ENCODE results near the gene CISD3. TPM values are rescaled to one million over a fixed set of nuclear protein-coding genes. Genes with fewer than 3 reads are reported as not detected.
A peak's percentile ranks its signal among the peaks of the same experiment; 100 is the strongest.

CISD3 gene
- total RNA-seq, 1 donor from 2014 or later, result 51.5 TPM

GRCh38 chr17:38743556-38744171 is 13.5 kb downstream of the CISD3 start:
- DNase-seq (ENCODE audit: low spot score), result no peak

GRCh38 chr17:38745545-38745944 is 15.4 kb downstream of the CISD3 start:
- no peak for DNase-seq (ENCODE audit: low spot score)

GRCh38 chr17:38746004-38746848 is 16.1 kb downstream of the CISD3 start:
- no peak for DNase-seq (ENCODE audit: low spot score)

- no peak for DNase-seq (ENCODE audit: low spot score)
Observed at GRCh38 chr17:38746849-38747462, 16.8 kb downstream of the CISD3 start.

DNA sequence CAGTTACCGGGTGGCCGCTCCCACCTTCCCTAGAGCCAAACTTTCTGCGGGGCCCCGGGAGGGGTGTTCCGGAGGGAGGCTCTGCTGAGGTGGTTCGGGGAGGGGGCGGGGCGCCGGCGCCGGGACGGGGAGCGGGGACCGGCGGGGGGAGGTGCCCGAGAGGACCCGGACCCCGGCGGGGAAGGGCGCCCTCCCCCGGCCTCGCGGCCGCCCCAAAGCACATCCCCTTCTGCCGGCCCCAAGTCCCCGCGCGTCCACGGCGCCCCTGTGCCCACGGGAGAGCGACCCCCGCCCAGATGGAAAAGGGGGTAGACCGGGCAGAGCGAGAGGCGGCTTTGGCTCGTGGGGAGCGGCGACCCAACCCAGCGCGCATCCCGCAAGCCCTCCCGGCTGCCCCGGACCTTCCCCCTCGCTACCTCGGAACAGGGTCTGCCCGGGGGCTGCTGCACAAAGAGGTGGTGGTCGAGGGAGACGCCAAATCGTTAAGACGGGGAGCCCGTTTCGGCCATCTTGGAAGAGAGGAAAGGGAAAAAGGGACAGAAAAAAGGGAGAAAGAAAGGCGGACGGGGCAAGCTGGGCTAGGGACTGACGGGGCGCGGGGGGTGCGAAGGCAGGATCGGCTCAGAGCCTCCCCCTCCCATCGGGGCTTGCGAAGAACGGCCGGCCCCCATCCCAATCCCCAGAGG is 17.5 kb downstream of the CISD3 start:
- no peak for DNase-seq (ENCODE audit: low spot score)

DNA sequence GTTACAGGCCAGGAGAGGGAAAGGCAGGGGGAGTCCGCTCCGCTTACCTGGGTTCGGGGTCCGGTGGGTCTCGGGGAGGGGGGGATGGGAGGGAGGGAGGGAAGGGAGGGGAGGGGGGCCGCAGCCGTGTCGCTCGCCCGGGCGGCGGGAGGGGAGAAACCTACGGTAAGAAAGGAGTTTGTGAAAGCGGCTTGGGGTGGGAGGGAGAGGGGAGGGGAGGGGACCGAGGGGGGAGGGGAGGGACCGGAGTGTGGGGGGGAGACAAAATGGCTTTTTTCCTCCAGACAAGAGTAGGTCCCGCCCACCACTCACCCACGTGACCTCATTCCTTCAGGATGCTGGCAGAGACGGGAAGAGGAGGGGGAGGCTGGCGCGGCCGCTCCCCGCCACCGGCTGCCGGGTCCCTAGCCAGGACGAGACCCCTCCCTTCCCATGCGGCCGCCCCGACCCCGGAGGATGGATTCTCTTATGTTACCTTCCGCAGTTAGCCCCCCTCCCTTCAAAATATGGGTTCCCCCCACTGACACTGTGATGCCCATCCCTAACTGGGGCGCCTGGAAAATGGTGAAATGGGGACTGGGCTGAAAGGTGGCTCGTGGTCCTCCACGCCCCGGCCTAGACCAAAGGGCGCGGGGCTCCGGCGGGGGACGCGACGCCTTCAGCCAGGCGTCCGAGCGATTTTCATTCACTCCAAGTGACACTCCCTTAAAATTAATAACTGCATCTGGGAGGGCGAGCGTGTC is 18.2 kb downstream of the CISD3 start, which contains the start of gene PCGF2:
Gene PCGF2, minus strand, starts transcription at position 188 of the 743 bp plus-strand sequence. CDS start 7,934 bp downstream, outside the sequence.
- DNase-seq (ENCODE audit: low spot score), result peak; percentile 91

DNA sequence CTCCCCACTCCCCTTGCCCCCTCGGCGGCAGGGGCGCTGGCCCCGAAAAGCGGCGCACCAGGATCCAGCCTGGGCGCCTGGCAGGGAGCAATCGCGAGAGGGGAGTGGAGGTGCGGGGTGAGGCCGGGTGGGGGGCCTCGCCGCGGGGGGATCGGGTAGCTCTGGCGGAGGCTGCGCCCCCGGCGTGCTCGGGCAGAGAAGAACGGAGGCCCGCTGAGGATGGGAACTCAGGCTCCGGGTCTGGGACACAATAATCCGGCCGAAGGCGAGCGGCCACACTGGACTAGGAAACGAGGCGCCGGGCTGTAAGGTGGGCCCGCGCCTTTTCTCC is 18.7 kb downstream of the CISD3 start:
- DNase-seq (ENCODE audit: low spot score), result no peak

DNA sequence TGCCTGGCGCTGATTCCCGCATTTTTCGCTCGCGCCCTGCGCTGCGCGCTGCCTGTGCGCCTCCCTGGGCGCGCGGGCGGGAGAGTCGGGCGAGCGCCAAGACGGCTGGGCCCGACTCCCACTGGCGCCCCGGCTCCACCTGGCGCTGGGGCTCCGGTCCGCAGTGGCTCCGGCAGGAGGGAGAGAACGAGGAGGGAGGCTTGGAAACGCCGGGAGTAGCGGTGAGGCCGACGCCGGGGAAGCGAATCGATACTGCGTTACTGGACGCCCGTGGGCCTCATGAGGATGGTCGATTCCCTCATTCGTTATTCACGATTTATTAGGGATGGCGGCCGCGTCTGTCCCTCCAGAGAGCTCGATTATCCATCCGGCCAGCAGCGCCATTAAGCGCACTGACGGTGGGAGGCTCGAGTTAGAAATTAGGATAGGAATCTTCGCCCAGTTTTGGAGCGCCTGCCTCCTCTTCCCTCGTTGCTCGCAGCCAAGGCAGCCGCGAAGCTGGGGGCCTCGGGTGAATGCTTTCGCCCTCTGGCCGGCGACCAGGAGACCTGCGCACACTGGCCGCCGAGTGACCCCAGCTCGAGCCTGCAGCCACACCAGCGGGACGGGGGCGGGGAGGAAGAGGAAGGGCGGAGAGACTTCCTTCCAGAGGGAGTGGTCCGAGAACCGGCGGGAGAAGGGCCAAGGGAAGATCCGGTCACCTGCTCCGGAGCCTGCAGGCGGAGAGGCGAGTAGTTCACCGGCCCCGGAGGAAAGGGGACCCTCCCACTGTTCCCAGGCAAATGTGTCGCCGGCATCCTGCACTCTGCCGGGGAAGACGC is 19.3 kb downstream of the CISD3 start:
- peak; percentile 82 for DNase-seq (ENCODE audit: low spot score)

DNA sequence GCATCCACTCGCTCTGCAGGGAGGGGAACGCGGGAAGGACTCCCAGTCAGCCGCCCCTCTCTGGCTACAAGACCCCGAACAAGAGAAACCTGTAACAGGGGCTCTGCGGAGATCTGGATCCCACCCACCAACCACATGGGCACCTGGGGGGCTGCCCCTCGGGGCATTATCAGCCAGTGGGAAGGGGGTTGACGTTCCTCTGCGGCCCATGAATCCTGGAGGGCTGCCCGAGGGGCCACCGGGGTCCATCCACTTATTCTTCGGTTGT is 19.8 kb downstream of the CISD3 start:
- no peak for DNase-seq (ENCODE audit: low spot score)

- DNase-seq (ENCODE audit: low spot score), result no peak
Observed at GRCh38 chr17:38750312-38751121, 20.4 kb downstream of the CISD3 start.

DNA sequence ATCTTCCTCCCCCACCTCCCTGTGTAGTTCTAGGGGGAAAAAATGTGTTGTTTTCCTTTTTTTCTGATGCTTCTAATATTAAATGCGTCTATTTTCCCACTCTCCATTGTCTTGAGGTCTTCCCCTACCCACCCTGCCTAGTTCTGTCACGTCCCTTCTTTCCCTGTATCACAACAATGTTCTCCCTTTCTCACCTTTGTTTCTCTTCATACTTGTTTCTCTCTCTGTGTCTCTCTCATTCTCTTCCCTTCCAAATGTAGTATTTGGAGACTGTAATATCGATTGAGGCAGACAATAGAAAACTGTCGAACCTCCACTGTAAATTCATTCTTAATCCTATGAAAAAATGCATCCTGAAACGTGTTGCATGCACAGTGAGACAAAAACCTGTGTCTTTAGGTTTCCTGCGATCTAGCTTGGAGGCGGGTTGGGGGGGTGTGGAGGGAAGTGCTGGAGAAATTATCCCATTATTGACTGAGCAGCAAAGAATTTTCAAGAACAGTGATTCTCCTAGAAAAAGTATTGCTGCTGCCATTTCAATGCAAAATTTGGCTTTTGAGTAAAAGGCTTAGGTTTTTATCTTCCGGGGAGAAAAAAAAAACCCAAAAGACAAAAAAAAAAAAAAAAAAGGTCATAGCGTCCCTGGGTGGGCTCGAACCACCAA is 21.1 kb downstream of the CISD3 start:
- no peak for DNase-seq (ENCODE audit: low spot score)

DNA sequence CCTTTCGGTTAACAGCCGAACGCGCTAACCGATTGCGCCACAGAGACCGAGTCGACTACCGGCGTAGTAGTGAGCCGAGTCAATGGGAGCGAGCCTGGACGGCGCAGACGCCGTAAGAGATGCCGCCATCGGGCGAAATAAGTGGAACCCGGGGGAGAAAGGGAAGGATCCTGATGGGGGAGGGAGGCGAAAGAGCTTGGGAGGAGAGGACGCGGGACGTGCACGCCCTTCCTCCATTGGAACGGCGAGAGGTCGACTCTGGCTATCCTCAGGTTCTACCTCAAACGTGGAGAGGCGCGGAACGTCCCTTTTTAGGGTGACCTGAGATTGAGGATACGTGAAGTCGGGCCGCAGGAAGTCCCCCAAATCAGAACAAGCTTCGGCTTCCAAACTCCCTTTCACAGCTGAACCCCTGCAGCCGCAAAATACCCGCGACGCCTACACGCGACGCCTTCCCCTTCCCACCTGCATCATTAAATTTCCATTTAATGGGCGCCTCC is 21.7 kb downstream of the CISD3 start:
- DNase-seq (ENCODE audit: low spot score), result peak; percentile 87

- DNase-seq (ENCODE audit: low spot score), result peak; percentile 99
Observed at GRCh38 chr17:38752308-38753070, 22.3 kb downstream of the CISD3 start, which contains the start of gene PSMB3. Gene PSMB3, plus strand, starts transcription at chr17:38752741. Its CDS starts 86 bp downstream, at chr17:38752827.

DNA sequence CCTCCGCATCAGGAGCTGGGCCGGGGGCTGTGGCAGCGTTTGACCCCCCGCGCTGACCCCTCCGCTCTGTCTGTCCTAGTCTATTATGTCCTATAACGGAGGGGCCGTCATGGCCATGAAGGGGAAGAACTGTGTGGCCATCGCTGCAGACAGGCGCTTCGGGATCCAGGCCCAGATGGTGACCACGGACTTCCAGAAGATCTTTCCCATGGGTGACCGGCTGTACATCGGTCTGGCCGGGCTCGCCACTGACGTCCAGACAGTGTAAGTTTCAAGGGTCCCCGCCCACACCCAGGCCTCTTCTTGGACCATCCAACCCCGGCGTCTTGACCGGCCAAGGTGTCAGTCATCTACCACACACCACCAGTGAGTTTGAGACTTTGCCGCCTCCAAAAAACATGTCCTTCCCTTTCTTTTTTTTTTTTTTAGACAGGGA is 22.9 kb downstream of the CISD3 start:
- no peak for DNase-seq (ENCODE audit: low spot score)

DNA sequence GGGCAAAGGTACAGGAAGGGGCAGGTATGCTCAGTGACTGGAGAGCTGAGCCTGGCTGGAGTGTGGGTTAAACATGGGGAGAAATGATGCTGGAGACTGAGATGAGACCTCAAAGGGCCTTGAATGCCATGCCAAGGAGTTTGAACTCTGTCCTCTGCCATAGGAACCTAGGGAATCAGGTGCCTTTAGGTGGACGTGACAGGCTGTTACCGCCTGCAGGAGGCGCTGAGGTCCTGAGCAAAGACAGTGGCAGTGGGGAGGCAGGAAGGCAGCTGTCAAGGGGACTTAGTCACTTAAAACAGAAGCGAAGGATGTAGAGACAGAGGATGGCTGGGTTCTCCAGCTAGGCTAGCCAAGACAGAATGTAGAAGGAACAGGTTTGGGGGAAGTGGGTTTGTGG is 31.5 kb downstream of the CISD3 start:
- no peak for DNase-seq (ENCODE audit: low spot score)

DNA sequence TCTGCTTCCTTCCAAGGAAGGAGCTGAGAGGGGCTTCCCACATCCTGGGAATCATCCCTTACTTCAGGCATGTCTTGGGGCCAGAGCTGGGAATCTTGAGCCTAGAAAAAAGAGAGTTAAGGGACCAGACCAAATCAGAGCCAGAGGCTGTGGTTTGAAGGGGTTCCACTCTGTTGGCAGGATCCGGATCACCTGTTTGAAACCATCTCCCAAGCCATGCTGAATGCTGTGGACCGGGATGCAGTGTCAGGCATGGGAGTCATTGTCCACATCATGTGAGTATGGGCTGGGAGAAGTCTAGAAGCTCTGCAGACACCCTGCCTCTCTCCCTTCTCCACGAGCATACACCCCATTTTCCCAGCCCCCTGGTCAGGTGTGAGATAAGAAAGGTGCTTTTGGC is 32.1 kb downstream of the CISD3 start:
- DNase-seq (ENCODE audit: low spot score), result no peak

- DNase-seq (ENCODE audit: low spot score), result no peak
Observed at GRCh38 chr17:38766341-38766740, 36.2 kb downstream of the CISD3 start.

DNA sequence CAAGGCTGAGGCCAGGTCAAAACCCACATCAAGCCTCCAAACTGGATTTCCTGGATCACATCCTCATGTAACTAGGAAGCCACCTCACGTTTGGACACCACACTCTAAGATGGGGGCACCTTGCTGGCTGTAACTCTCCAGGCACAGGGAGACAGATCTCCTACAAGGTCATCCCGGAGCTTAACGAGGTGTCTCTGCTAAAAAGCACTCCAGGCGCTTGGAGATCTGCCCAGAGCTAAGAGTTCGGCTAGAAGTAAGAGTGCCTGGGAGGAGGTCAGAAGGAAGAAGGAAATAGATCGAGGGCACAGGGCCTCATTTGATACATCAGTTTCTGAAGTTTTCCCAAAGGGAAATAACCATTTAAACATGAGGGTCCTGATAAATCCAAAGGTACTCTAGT is 38.3 kb downstream of the CISD3 start:
- no peak for DNase-seq (ENCODE audit: low spot score)

Data from mucosa of gallbladder (tissue), 1 donor.